Heart right ventricle (tissue), 16 donors: Measurements from ENCODE around the gene KIAA1328. TPM values are rescaled to one million over a fixed set of nuclear protein-coding genes. Genes with fewer than 3 reads are reported as not detected.
A peak's percentile ranks its signal among the peaks of the same experiment; 100 is the strongest.

ENCODE experiments used
- ATAC-seq, 8 donors: fragments of 200-7000 bp; cut with Tn5 transposase; one replicate each; pipeline ENCODE4 v1.9.1; 2020; ENCODE audit warnings: mild to moderate bottlenecking in 8 of 8, moderate library complexity in 8 of 8, moderate number of reproducible peaks in 1 of 8
- DNase-seq, 2 donors: peaks; one replicate each; pipeline ENCODE4 v3.0.0-alpha.2; 2020
- H3K27ac ChIP-seq, 10 donors: fragments of 200-600 bp; sonication (generic) in 2 of 10; one replicate each; pipeline versions ENCODE4 v1.5.0 to v1.8.0; 2020 to 2022; ENCODE audit warnings: mild to moderate bottlenecking in 3 of 10
- H3K27me3 ChIP-seq, 7 donors: fragments of 200-600 bp; one replicate each; pipeline ENCODE4 v1.8.0; 2021 to 2022; ENCODE audit warnings: mild to moderate bottlenecking in 2 of 7
- H3K36me3 ChIP-seq, 9 donors: fragments of 200-600 bp; sonication (generic) in 1 of 9; one replicate each; pipeline versions ENCODE4 v1.5.0 to v1.8.0; 2020 to 2022; ENCODE audit warnings: mild to moderate bottlenecking in 2 of 9
- H3K4me1 ChIP-seq, 9 donors: fragments of 200-600 bp; sonication (generic) in 1 of 9; one replicate each; pipeline versions ENCODE4 v1.5.0 to v1.8.0; 2020 to 2022; ENCODE audit warnings: mild to moderate bottlenecking in 4 of 9
- H3K4me3 ChIP-seq, 10 donors: fragments of 200-600 bp; sonication (generic) in 2 of 10; one replicate each; pipeline versions ENCODE4 v1.5.0 to v1.8.0; 2020 to 2022; ENCODE audit warnings: mild to moderate bottlenecking in 7 of 10, moderate library complexity in 2 of 10
- H3K9me3 ChIP-seq, 11 donors: fragments of 200-600 bp in 10 of 11; sonication (generic) in 2 of 11; one replicate each; pipeline versions ENCODE4 v1.5.0 to v1.8.0; 2013 to 2022; ENCODE audit warnings: mild to moderate bottlenecking in 2 of 11, control low read depth in 1 of 11, moderate library complexity in 1 of 11
- CTCF ChIP-seq, 9 donors: fragments of 200-600 bp; sonication (generic) in 2 of 9; IDR thresholded peaks; one replicate each; pipeline versions ENCODE4 v1.5.0 to v1.8.0; 2021 to 2022; ENCODE audit warnings: antibody characterized with exemption in 9 of 9, mild to moderate bottlenecking in 5 of 9, moderate library complexity in 1 of 9
- WGBS, 2 donors: extraction: QIAGEN DNeasy Blood & Tissue Kit; methylation state at CpG; one replicate each; pipeline ENCODE4 v1.1.7; 2013; ENCODE audit warnings: inconsistent platforms in 1 of 2; 5-methylcytosine and 5-hydroxymethylcytosine counted together
- intact Hi-C, 10 donors: fragments of 100-400 bp; cut with DNase I; formaldehyde crosslinking; loops; one replicate each; pipeline versions ENCODE4 v1.11.1 to v1.14.2; 2022
- polyA plus RNA-seq, 2 donors: library from polyadenylated mRNA; stranded (reverse); fragments of 200-250 nt; gene quantifications; one replicate each; pipeline ENCODE4 v1.2.3, GENCODE V29; 2013
- total RNA-seq, 10 donors: library from RNA; stranded (reverse); fragmentation: NEBNext Ultra II Directional in 3 of 10; extraction: Animal tissue kit (Norgen Biotek cat#: 25700) in 3 of 10; gene quantifications; one replicate each; pipeline versions ENCODE4 v1.2.1 to v1.2.4, GENCODE V29; 2021 to 2023
- donor health status: Arrhythmogenic right ventricular cardiomyopathy.
- donor health status: ischemic (EF 13 %, LVEDD 7.1; RV severe dilation, severe dysfunction).
- donor health status: healthy with polysubstance abuse.
- donor health status: DM: no; HTN: yes; CAD: no.
- donor health status: DM: no; HTN: no; CAD: no.
- donor health status: ischemic (EF 25% LVEDD 6.9; RV normal size, moderate dysfunction).
- donor health status: ischemic (EF 25% LVEDD 5.7; RV mildly dilated, moderate dysfunction).
- donor health status: healthy.
- donor health status: DM: yes; HTN: yes; CAD: no.
- donor health status: Ischemic cardiomyopathy.
- donor health status: ischemic (EF 35%, LVEDD 5.7; RV mildly dilated, moderate dysfunction).
- donor health status: nonischemic (EF 11% LVEDD 7.7; RV severe dilation, severe dysfunction).
- donor health status: DM: yes; HTN: yes; CAD: no.
- donor health status: PGD.
- donor health status: ischemic (EF 29% LVEDD 5.4; RV normal size, mild dysfunction).
- donor health status: nonischemic (EF 23%, LVEDD 6.1; RV moderate dilation, normal function).

The KIAA1328 gene
- total and polyA plus RNA-seq, 12 donors = 1.9 to 6.3 (median 5.1) TPM

GRCh38 chr18:37222354-37222998, 393.5 kb downstream of the KIAA1328 start:
- Histone ChIP-seq H3K27me3 (no peaks in the 10 kb centered on the region), H3K4me1 (no peaks in the 10 kb centered on the region), H3K36me3 (peaks cover 0 to 8% (median 0%) of the 10 kb centered on the region in 9 donors), H3K27ac (no peak overlapping the region), H3K9me3 (peaks cover 0 to 10% (median 0%) of the 10 kb centered on the region in 11 donors), H3K4me3 (no peak overlapping the region)
- no peak for DNase-seq
- ATAC-seq = no peak
- intact Hi-C loops = no loop called here
- TF ChIP-seq CTCF (IDR thresholded peaks at IDR 0.05) = no peak
- 92 to 94% methylated on average over 4 of the region's 4 CpGs for WGBS, 2 donors

DNA sequence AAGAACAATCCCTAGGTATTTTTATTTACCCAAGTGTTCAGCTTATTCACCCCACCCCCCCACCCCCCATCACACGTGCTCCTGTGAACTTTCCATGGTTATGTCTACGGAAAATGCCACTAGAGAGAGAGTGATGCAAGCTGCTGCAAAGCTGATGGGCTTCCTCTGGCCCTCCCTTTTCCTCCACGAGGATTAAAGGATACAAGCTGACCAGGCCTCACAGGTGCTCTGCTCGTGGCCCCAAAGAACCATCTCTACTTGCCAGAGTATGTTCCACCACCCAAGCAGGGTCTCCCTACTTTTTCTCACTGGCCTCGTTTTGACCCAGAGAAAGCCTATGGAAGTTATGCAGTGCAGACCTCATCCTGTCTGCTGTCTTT, 394.1 kb downstream of the KIAA1328 start:
- H3K9me3 ChIP-seq = peaks cover 0 to 11% (median 0%) of the 10 kb centered on the region in 11 donors
- DNase-seq (no peak), ATAC-seq (no peak)
- intact Hi-C loops = no loop called here
- TF ChIP-seq CTCF (IDR thresholded peaks at IDR 0.05) = no peak
- H3K27me3 ChIP-seq = no peaks in the 10 kb centered on the region
- no peak overlapping the region for H3K4me3 ChIP-seq
- H3K36me3 ChIP-seq = peaks cover 0 to 8% (median 0%) of the 10 kb centered on the region in 9 donors
- H3K27ac ChIP-seq = no peak overlapping the region
- no peaks in the 10 kb centered on the region for H3K4me1 ChIP-seq
- 75 to 79% methylated on average over 5 of the region's 5 CpGs for WGBS, 2 donors

DNA sequence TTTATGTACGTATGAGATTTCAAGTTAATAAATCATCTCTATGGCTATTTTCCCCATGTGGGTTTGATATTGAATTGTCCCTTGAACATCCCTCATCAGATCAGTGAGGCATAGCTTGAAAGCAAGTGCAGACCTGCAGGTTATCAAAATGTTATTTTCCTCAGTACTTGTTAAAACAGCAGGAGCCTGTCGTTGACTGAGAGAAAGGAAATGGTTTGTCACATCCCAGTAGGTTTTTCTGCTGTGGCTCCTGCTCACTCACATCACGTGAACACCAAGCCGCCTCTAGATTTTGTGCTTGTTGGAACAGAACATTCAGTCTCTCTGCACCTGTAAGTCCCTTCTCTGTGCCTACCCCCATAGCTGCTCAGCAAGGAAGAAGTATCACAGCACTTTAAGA, 396.4 kb downstream of the KIAA1328 start:
- DNase-seq (no peak), ATAC-seq (no peak)
- Histone ChIP-seq H3K27me3 (no peaks in the 10 kb centered on the region), H3K27ac (no peak overlapping the region), H3K4me1 (no peaks in the 10 kb centered on the region), H3K36me3 (peaks cover 0 to 8% (median 0%) of the 10 kb centered on the region in 9 donors), H3K4me3 (no peak overlapping the region), H3K9me3 (peaks cover 0 to 4% (median 0%) of the 10 kb centered on the region in 11 donors)
- intact Hi-C loops = no loop called here
- TF ChIP-seq CTCF (IDR thresholded peaks at IDR 0.05) = no peak
- 69% methylated on average over 4 of the region's 4 CpGs for WGBS, 2 donors

DNA sequence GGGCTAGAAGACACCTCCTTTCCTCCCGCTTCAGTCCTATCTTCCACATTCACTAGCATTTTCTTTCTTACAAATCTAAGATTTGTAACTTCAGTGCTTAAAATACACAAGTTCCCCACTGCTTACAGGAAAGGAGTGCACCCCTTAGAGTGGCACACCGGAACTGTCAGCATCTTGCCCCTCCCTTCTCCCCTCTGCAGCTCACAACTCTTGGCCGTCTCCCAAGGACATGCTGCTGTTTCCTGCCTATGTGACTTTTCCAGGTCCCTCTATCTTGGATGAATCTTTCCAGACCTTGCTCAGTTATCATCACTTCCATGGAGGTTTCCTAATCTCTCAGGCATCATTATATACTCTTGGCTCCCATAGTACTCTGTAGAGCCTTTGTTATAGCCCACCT, 401.8 kb downstream of the KIAA1328 start:
- peaks cover 0 to 4% (median 0%) of the 10 kb centered on the region in 11 donors for H3K9me3 ChIP-seq
- DNase-seq (no peak), ATAC-seq (peak in 1 of 8 donors; percentile 48)
- TF ChIP-seq CTCF (IDR thresholded peaks at IDR 0.05) = no peak
- intact Hi-C loops = no loop called here
- peaks cover 0 to 8% (median 0%) of the 10 kb centered on the region in 9 donors for H3K4me1 ChIP-seq
- no peak overlapping the region for H3K27ac ChIP-seq
- no peaks in the 10 kb centered on the region for H3K27me3 ChIP-seq
- no peaks in the 10 kb centered on the region for H3K36me3 ChIP-seq
- WGBS, 2 donors = 31 to 38% methylated on average over 3 of the region's 3 CpGs
- no peak overlapping the region for H3K4me3 ChIP-seq
